CD14-positive monocyte (primary cell): ENCODE results near the gene GPSM3. TPM values are rescaled to one million over a fixed set of nuclear protein-coding genes. Genes with fewer than 3 reads are reported as not detected.

ENCODE experiments used
- DNase-seq, 3 donors: peaks; one replicate each; pipeline ENCODE4 v3.0.0-alpha.2; 2011 to 2022
- H2AFZ ChIP-seq: 2 replicates; pipeline ENCODE4 v1.6.0; 2012; ENCODE audit warnings: mild to moderate bottlenecking, low read depth, low read length, inconsistent platforms; ENCODE audit not compliant: insufficient read depth, poor library complexity, severe bottlenecking
- H3K27ac ChIP-seq, 2 donors: 1 replicate in 1 of 2; 2 replicates in 1 of 2; pipeline ENCODE4 v1.5.1; 2012 to 2013; ENCODE audit warnings: low read length in 2 of 2, control low read depth in 1 of 2, inconsistent platforms in 1 of 2, low read depth in 1 of 2, mild to moderate bottlenecking in 1 of 2
- H3K27me3 ChIP-seq, 2 donors: one replicate each; pipeline versions ENCODE4 v1.6.0 to v1.6.1; 2011 to 2013; ENCODE audit warnings: low read length in 2 of 2; ENCODE audit not compliant: control insufficient read depth in 2 of 2, insufficient read depth in 2 of 2
- H3K36me3 ChIP-seq, 2 donors: replicated peaks in 1 of 2; 1 replicate in 1 of 2; 2 replicates in 1 of 2; pipeline versions ENCODE4 v1.5.1 to v1.6.1; 2012 to 2013; ENCODE audit warnings: low read length in 2 of 2, control low read depth in 1 of 2, inconsistent platforms in 1 of 2, mild to moderate bottlenecking in 1 of 2; ENCODE audit not compliant: insufficient read depth in 2 of 2, control insufficient read depth in 1 of 2
- H3K4me1 ChIP-seq, 2 donors: 1 replicate in 1 of 2; 2 replicates in 1 of 2; pipeline versions ENCODE4 v1.5.1 to v1.6.1; 2012 to 2013; ENCODE audit warnings: low read length in 2 of 2, control low read depth in 1 of 2, inconsistent platforms in 1 of 2, mild to moderate bottlenecking in 1 of 2, moderate library complexity in 1 of 2; ENCODE audit not compliant: insufficient read depth in 2 of 2, control insufficient read depth in 1 of 2
- H3K4me2 ChIP-seq: replicated peaks from 2 replicates; pipeline ENCODE3; 2012; ENCODE audit warnings: low read length, moderate library complexity, mild to moderate bottlenecking; ENCODE audit not compliant: poor library complexity, severe bottlenecking; ENCODE audit errors: extremely low read depth
- H3K4me3 ChIP-seq, 3 experiments: fragments of 200-600 bp in 1 of 3; sonication (generic) in 1 of 3; replicated peaks in 1 of 3; 1 replicate in 2 of 3; 2 replicates in 1 of 3; pipeline ENCODE4 v1.5.1; 2011 to 2013; ENCODE audit warnings: low read length in 3 of 3, mild to moderate bottlenecking in 3 of 3, control low read depth in 2 of 3, low read depth in 2 of 3, inconsistent platforms in 1 of 3, moderate library complexity in 1 of 3
- H3K79me2 ChIP-seq: 2 replicates; pipeline ENCODE4 v1.6.0; 2012; ENCODE audit warnings: mild to moderate bottlenecking, control low read depth, inconsistent platforms, low read length, moderate library complexity; ENCODE audit not compliant: insufficient read depth
- H3K9ac ChIP-seq: 2 replicates; pipeline ENCODE4 v1.6.0; 2017; ENCODE audit warnings: low read length, mild to moderate bottlenecking; ENCODE audit not compliant: insufficient read depth, poor library complexity, severe bottlenecking
- H3K9me3 ChIP-seq, 2 donors: replicated peaks in 1 of 2; 1 replicate in 1 of 2; 2 replicates in 1 of 2; pipeline versions ENCODE4 v1.5.1 to v1.6.1; 2012 to 2013; ENCODE audit warnings: low read length in 2 of 2, control low read depth in 1 of 2; ENCODE audit not compliant: control insufficient read depth in 1 of 2, insufficient read depth in 1 of 2
- H4K20me1 ChIP-seq: 2 replicates; pipeline ENCODE4 v1.6.0; 2012; ENCODE audit warnings: mild to moderate bottlenecking, low read length, control low read depth, moderate library complexity; ENCODE audit not compliant: insufficient read depth
- H3K27ac Mint-ChIP-seq, 7 donors: one replicate each; pipeline ENCODE4 v1.8.0; 2020; ENCODE audit warnings: mild to moderate bottlenecking in 7 of 7, mixed read lengths in 7 of 7, moderate library complexity in 6 of 7, inconsistent platforms in 2 of 7
- H3K27me3 Mint-ChIP-seq, 3 donors: one replicate each; pipeline ENCODE4 v1.8.0; 2021 to 2022; ENCODE audit warnings: low read depth in 3 of 3, mild to moderate bottlenecking in 3 of 3, mixed read lengths in 3 of 3, moderate library complexity in 3 of 3, inconsistent platforms in 1 of 3
- H3K36me3 Mint-ChIP-seq, 2 donors: one replicate each; pipeline ENCODE4 v1.8.0; 2020; ENCODE audit warnings: mixed read lengths in 2 of 2, inconsistent platforms in 1 of 2, mild to moderate bottlenecking in 1 of 2
- H3K4me1 Mint-ChIP-seq: one replicate; pipeline ENCODE4 v1.8.0; 2020; ENCODE audit warnings: mild to moderate bottlenecking, mixed read lengths
- H3K4me3 Mint-ChIP-seq, 2 donors: one replicate each; pipeline ENCODE4 v1.8.0; 2020; ENCODE audit warnings: mild to moderate bottlenecking in 2 of 2, mixed read lengths in 2 of 2, moderate library complexity in 1 of 2
- H3K9me3 Mint-ChIP-seq, 7 donors: one replicate each; pipeline ENCODE4 v1.8.0; 2020 to 2022; ENCODE audit warnings: mixed read lengths in 7 of 7, mild to moderate bottlenecking in 6 of 7, moderate library complexity in 6 of 7, inconsistent platforms in 2 of 7
- WGBS: methylation state at CpG from one replicate; pipeline ENCODE4 v1.1.5; 2013; ENCODE audit warnings: missing lambda C conversion rate; ENCODE audit not compliant: insufficient coverage; 5-methylcytosine and 5-hydroxymethylcytosine counted together
- intact Hi-C, 2 donors: fragments of 100-400 bp; cut with micrococcal nuclease; formaldehyde crosslinking; loops; one replicate each; pipeline versions ENCODE4 v1.15.0 to v1.15.1; 2023
- polyA plus RNA-seq, 3 donors: library from polyadenylated mRNA; depleted of rRNA in 1 of 3; unstranded in 2 of 3; stranded (reverse) in 1 of 3; fragments of 300-500 nt in 2 of 3; fragments of >200 nt in 1 of 3; fragmentation: Illumina TruSeq in 2 of 3; gene quantifications; 1 replicate in 2 of 3; 2 replicates in 1 of 3; pipeline ENCODE4 v1.2.3, GENCODE V29; 2012 to 2021
- TF ChIP-seq, protein P1 (sequence below): fragments of 200-600 bp; IDR thresholded peaks from one replicate; pipeline ENCODE4 v1.8.0; 2022; ENCODE audit warnings: antibody characterized with exemption, mild to moderate bottlenecking

GPSM3 gene
- polyA plus RNA-seq, 3 donors = 86.1 to 340 (median 101) TPM

GRCh38 chr6:32191696-32192607 lies 491 bp downstream of the GPSM3 start:
- intact Hi-C loops = loop anchor here in 1 of 2 donors (5.0 kb wide), 1 partner anchor 60 kb away; the partner anchor contains the start of gene FKBPL
- Mint-ChIP-seq H3K27me3 (peaks cover 0 to 6% (median 0%) of the 10 kb centered on the region in 3 donors), H3K4me3 (peak overlapping the region; percentile 96 to 98), H3K36me3 (peaks cover 25 to 35% of the 10 kb centered on the region in 2 donors), H3K9me3 (peaks cover 0 to 3% (median 0%) of the 10 kb centered on the region in 7 donors), H3K27ac (peak overlapping the region; percentile 96 to 99 (median 98)), H3K4me1 (peaks cover 68% of the 10 kb centered on the region)
- Histone ChIP-seq H3K4me3 (peak overlapping the region; percentile 74 to 98 (median 81)), H3K4me1 (peaks cover 68 to 75% of the 10 kb centered on the region in 2 donors), H3K9me3 (no peaks in the 10 kb centered on the region), H3K27me3 (no peaks in the 10 kb centered on the region), H4K20me1 (peaks cover 7% of the 10 kb centered on the region), H3K4me2 (peak overlapping the region; percentile 100), H3K36me3 (peaks cover 13 to 24% of the 10 kb centered on the region in 2 donors), H3K27ac (peak overlapping the region; percentile 89 to 95), H3K9ac (peak overlapping the region; percentile 84), H3K79me2 (peaks cover 79% of the 10 kb centered on the region), H2AFZ (no peak overlapping the region)
- DNase-seq = peak in 1 of 3 donors; percentile 47
- TF ChIP-seq, protein P1, sequence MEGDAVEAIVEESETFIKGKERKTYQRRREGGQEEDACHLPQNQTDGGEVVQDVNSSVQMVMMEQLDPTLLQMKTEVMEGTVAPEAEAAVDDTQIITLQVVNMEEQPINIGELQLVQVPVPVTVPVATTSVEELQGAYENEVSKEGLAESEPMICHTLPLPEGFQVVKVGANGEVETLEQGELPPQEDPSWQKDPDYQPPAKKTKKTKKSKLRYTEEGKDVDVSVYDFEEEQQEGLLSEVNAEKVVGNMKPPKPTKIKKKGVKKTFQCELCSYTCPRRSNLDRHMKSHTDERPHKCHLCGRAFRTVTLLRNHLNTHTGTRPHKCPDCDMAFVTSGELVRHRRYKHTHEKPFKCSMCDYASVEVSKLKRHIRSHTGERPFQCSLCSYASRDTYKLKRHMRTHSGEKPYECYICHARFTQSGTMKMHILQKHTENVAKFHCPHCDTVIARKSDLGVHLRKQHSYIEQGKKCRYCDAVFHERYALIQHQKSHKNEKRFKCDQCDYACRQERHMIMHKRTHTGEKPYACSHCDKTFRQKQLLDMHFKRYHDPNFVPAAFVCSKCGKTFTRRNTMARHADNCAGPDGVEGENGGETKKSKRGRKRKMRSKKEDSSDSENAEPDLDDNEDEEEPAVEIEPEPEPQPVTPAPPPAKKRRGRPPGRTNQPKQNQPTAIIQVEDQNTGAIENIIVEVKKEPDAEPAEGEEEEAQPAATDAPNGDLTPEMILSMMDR = no peak
- 42% methylated on average over 12 of the region's 15 CpGs for WGBS

DNA sequence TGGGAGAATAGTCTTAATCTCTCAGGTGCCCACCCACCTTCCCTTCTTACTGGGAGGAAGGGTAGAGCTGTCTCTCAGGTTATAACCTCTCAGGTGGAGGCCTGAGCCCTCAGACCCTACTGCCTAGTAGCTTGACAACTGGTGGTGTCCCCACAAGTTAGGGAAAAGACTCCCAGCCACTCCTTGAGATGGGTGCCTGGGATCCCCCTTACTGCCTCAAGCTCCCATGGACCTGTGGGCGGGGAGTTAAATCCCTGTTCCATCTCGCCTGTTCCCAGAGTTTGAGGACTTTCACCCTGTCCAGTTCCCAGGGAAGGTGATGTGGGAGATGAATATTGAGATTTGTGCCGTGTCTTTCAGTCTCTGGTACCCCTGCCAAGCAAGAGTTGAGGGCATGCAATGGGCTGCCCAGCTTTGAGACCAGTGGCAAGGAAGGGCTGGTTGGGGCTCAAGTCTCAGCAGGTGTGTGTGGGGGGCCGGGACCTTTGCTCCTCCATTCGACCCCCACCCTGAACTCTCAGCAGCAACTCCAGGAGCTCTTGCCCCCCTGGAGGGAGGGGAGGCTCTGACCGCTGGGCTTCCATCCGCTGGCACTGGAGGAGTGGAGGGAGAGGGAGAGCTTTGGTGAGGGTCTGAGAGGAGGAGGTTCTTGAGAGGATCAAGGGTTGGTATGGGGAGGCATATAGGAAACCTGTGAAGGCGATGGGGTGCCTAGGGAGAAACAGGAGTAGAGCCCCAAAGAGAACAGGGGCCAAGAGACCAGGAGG lies 1.3 kb downstream of the GPSM3 start:
- no peak for DNase-seq
- peaks cover 33 to 43% of the 10 kb centered on the region in 2 donors for H3K36me3 Mint-ChIP-seq
- no peak overlapping the region for H2AFZ ChIP-seq
- H3K27ac ChIP-seq = peak overlapping the region; percentile 89 to 95
- H3K4me2 ChIP-seq = peak overlapping the region; percentile 100
- TF ChIP-seq, protein P1 = no peak
- no peaks in the 10 kb centered on the region for H3K9me3 ChIP-seq
- peaks cover 0 to 3% (median 2%) of the 10 kb centered on the region in 3 donors for H3K27me3 Mint-ChIP-seq
- peak overlapping the region; percentile 74 to 98 (median 81) for H3K4me3 ChIP-seq
- H4K20me1 ChIP-seq = peaks cover 7% of the 10 kb centered on the region
- H3K4me1 ChIP-seq = peaks cover 70 to 76% of the 10 kb centered on the region in 2 donors
- peak overlapping the region; percentile 96 to 99 (median 98) for H3K27ac Mint-ChIP-seq
- H3K27me3 ChIP-seq = no peaks in the 10 kb centered on the region
- H3K9ac ChIP-seq = peak overlapping the region; percentile 84
- H3K36me3 ChIP-seq = peaks cover 21 to 32% of the 10 kb centered on the region in 2 donors
- peaks cover 88% of the 10 kb centered on the region for H3K79me2 ChIP-seq
- H3K4me3 Mint-ChIP-seq = peak overlapping the region; percentile 96 to 98
- WGBS = 94% methylated on average over 2 of the region's 8 CpGs
- intact Hi-C loops = loop anchor here in 1 of 2 donors (5.0 kb wide), 1 partner anchor 59 kb away; the partner anchor contains the start of gene FKBPL
- H3K9me3 Mint-ChIP-seq = peaks cover 0 to 3% (median 0%) of the 10 kb centered on the region in 7 donors
- H3K4me1 Mint-ChIP-seq = peaks cover 72% of the 10 kb centered on the region
